Sigmoid colon (tissue), 7 donors: ENCODE data around the gene ARSG. TPM values are rescaled to one million over a fixed set of nuclear protein-coding genes. Genes with fewer than 3 reads are reported as not detected.

Source experiments
- DNase-seq: peaks from one replicate; pipeline ENCODE4 v3.0.0-alpha.2; 2019
- H3K27ac ChIP-seq, 4 donors: fragments of 200-600 bp; sonication (generic); one replicate each; pipeline ENCODE4 v1.5.1; 2016 to 2019; ENCODE audit warnings: mild to moderate bottlenecking in 1 of 4
- H3K27me3 ChIP-seq, 3 donors: fragments of 200-600 bp; sonication (generic); one replicate each; pipeline ENCODE4 v1.5.1; 2019; ENCODE audit warnings: mild to moderate bottlenecking in 1 of 3
- H3K36me3 ChIP-seq, 4 donors: fragments of 200-600 bp; sonication (generic); one replicate each; pipeline ENCODE4 v1.5.1; 2016 to 2019
- H3K4me1 ChIP-seq, 4 donors: fragments of 200-600 bp; sonication (generic); one replicate each; pipeline ENCODE4 v1.5.1; 2017 to 2019
- H3K4me3 ChIP-seq, 4 donors: fragments of 200-600 bp; sonication (generic); one replicate each; pipeline ENCODE4 v1.5.1; 2017 to 2019; ENCODE audit warnings: mild to moderate bottlenecking in 2 of 4, moderate library complexity in 1 of 4
- H3K9me3 ChIP-seq, 4 donors: fragments of 200-600 bp in 3 of 4; sonication (generic) in 3 of 4; one replicate each; pipeline versions ENCODE4 v1.5.1 to v1.6.1; 2013 to 2019
- EP300 ChIP-seq, 4 donors: sonication (generic); formaldehyde crosslinking; IDR thresholded peaks; one replicate each; pipeline ENCODE4 v1.6.1; 2017; ENCODE audit warnings: antibody characterized with exemption in 4 of 4
- POLR2A ChIP-seq, 2 donors: fragments of 450-650 bp; IDR thresholded peaks; one replicate each; pipeline ENCODE4 v1.6.1; 2016; ENCODE audit warnings: antibody characterized with exemption in 2 of 2, mild to moderate bottlenecking in 2 of 2, moderate library complexity in 2 of 2
- POLR2AphosphoS5 ChIP-seq, 4 donors: sonication (generic); formaldehyde crosslinking; IDR thresholded peaks; one replicate each; pipeline ENCODE4 v1.6.1; 2017; ENCODE audit warnings: antibody characterized with exemption in 4 of 4
- WGBS, 2 donors: extraction: QIAGEN DNeasy Blood & Tissue Kit; methylation state at CpG; one replicate each; pipeline ENCODE4 v1.1.7; 2013; 5-methylcytosine and 5-hydroxymethylcytosine counted together
- intact Hi-C: fragments of 100-400 bp; cut with DNase I; formaldehyde crosslinking; loops from one replicate; pipeline ENCODE4 v1.15.1; 2023
- polyA plus RNA-seq, 3 donors: library from polyadenylated mRNA; stranded (reverse); fragments of 200-250 nt; gene quantifications; one replicate each; pipeline ENCODE4 v1.2.3, GENCODE V29; 2013
- total RNA-seq, 4 donors: library from RNA; depleted of rRNA; stranded (reverse); fragments of >200 nt; gene quantifications; one replicate each; pipeline ENCODE4 v1.1.0, GENCODE V29; 2016
- TF ChIP-seq, protein P1 (sequence below), 4 experiments: fragments of 450-650 bp in 3 of 4; fragments of 200-600 bp in 1 of 4; IDR thresholded peaks; one replicate each; pipeline ENCODE4 v1.5.1; 2016 to 2019; ENCODE audit warnings: antibody characterized with exemption in 4 of 4, mild to moderate bottlenecking in 3 of 4, moderate library complexity in 2 of 4
- donor health status: healthy with polysubstance abuse.
- donor health status: Bipolar disorder and iron deficiency.
- donor health status: healthy.

ARSG gene
- total and polyA plus RNA-seq, 7 donors: under 0.01 to 3.0 (median 1.8) TPM

DNA sequence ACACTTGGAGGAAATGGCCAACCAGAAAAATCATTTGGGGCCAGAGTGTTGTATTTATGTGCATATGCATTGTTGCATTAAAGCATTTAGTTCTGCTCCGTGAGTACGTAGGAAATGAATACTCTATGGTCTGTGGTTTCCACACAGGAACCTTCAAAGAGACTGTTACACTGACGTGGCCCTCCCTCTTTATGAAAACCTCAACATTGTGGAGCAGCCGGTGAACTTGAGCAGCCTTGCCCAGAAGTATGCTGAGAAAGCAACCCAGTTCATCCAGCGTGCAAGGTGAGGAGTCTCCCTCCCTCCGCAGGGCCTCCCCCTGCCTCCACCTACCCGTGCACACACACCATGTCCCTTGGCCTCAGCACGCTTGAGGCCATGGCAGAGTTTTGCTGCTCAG, 65.2 kb downstream of the ARSG start:
- H3K36me3 ChIP-seq: no peaks in the 10 kb centered on the region
- no peaks in the 10 kb centered on the region for H3K27me3 ChIP-seq
- no peak for DNase-seq
- H3K4me1 ChIP-seq: no peaks in the 10 kb centered on the region
- intact Hi-C loops: no loop called here
- no peak overlapping the region for H3K27ac ChIP-seq
- no peak overlapping the region for H3K4me3 ChIP-seq
- H3K9me3 ChIP-seq: no peaks in the 10 kb centered on the region
- TF ChIP-seq EP300 (IDR thresholded peaks at IDR 0.05) (no peak), POLR2AphosphoS5 (IDR thresholded peaks at IDR 0.05) (no peak), POLR2A (IDR thresholded peaks at IDR 0.05) (no peak)
- TF ChIP-seq, protein P1, sequence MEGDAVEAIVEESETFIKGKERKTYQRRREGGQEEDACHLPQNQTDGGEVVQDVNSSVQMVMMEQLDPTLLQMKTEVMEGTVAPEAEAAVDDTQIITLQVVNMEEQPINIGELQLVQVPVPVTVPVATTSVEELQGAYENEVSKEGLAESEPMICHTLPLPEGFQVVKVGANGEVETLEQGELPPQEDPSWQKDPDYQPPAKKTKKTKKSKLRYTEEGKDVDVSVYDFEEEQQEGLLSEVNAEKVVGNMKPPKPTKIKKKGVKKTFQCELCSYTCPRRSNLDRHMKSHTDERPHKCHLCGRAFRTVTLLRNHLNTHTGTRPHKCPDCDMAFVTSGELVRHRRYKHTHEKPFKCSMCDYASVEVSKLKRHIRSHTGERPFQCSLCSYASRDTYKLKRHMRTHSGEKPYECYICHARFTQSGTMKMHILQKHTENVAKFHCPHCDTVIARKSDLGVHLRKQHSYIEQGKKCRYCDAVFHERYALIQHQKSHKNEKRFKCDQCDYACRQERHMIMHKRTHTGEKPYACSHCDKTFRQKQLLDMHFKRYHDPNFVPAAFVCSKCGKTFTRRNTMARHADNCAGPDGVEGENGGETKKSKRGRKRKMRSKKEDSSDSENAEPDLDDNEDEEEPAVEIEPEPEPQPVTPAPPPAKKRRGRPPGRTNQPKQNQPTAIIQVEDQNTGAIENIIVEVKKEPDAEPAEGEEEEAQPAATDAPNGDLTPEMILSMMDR (IDR thresholded peaks at IDR 0.05): no peak
- WGBS, 2 donors: 44 to 80% methylated on average over 8 of the region's 8 CpGs

DNA sequence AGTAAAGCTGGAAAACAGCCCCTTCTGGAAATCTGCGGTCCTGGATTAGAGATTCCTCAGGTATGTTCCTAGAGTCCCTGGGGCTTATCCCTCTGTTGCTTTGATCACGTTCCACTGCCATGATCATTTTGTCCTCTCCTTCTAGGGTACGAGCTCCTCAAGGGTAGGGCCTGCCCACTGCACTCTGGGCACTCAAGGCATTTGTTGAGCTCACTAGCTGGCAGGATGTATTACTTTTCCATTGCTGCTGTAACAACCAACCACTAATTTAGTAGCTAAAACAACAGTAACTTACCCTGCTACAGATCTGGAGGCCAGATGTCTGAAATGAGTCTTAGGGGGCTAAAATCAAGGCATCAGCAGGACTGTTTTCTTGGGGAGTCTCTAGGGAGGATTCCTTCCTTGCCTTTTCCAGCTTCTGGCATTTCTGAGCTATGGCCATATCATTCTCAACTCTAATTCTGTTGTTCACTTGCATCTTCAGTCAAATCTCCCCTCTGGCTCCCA, 65.7 kb downstream of the ARSG start:
- Histone ChIP-seq H3K27me3 (no peaks in the 10 kb centered on the region), H3K4me1 (no peaks in the 10 kb centered on the region), H3K36me3 (no peaks in the 10 kb centered on the region), H3K4me3 (no peak overlapping the region), H3K27ac (no peak overlapping the region), H3K9me3 (no peaks in the 10 kb centered on the region)
- 80 to 93% methylated on average over 3 of the region's 3 CpGs for WGBS, 2 donors
- intact Hi-C loops: no loop called here
- TF ChIP-seq EP300 (IDR thresholded peaks at IDR 0.05) (no peak), POLR2AphosphoS5 (IDR thresholded peaks at IDR 0.05) (no peak), POLR2A (IDR thresholded peaks at IDR 0.05) (no peak)
- TF ChIP-seq, protein P1 (IDR thresholded peaks at IDR 0.05): no peak
- DNase-seq: no peak

DNA sequence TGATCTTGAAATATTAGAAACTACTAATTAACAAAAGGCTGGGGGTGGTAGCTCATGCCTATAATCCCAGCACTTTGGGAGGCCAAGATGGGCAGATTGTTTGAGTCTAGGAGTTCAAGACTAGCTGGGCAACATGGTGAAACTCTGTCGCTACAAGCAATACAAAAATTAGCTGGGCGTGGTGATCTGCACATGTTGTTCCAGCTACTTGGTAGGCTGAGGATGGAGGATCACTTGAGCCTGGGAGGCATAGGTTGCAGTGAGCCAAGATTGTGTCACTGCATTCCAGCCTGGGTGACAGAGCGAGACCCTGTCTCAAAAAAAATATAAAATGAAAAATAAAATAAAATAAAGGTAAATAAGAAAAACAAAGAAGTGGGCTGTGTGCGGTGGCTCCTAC, 66.6 kb downstream of the ARSG start:
- no peaks in the 10 kb centered on the region for H3K27me3 ChIP-seq
- 94 to 95% methylated on average over 4 of the region's 4 CpGs for WGBS, 2 donors
- no peaks in the 10 kb centered on the region for H3K9me3 ChIP-seq
- H3K4me3 ChIP-seq: no peak overlapping the region
- H3K36me3 ChIP-seq: no peaks in the 10 kb centered on the region
- intact Hi-C loops: no loop called here
- TF ChIP-seq, protein P1 (IDR thresholded peaks at IDR 0.05): no peak
- TF ChIP-seq POLR2AphosphoS5 (IDR thresholded peaks at IDR 0.05) (no peak), POLR2A (IDR thresholded peaks at IDR 0.05) (no peak)
- DNase-seq: no peak
- no peaks in the 10 kb centered on the region for H3K4me1 ChIP-seq
- no peak overlapping the region for H3K27ac ChIP-seq

DNA sequence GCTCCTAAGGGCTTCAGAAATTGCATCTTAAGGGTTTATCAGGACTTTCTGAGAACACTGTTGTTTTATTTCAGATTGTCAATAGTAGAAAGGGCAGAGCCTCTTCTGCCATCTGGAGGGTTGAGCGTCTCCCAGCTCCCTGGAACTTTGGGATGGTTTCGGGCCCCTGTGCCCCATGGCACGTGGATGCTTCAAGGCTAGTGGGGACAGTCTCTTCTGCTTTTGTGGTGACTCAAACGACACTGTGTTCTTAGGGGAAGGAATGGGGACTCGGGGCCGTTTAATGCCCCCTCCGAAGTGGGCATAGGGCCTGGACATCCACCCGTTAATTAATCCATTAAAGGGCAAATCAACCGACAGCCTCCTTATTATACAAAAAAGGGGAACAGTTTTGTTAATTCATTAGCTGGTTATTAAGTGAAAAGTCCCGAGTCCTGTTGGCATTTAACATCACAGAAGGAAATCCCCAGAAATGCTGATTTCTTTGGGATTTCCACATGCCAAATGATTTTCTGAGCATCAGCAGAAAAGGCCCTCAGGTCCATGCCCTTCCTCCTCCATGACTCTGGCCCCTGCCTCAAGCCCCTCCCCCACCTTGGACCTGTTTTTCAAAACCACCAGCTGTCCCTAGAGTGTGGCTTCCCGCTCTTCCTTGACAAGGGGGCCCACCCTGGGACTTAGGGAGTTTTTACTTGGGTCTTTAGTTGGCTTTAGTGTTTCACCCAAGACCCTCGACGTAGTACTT, 68.7 kb downstream of the ARSG start:
- 88 to 90% methylated on average over 13 of the region's 13 CpGs for WGBS, 2 donors
- no peak overlapping the region for H3K4me3 ChIP-seq
- intact Hi-C loops: no loop called here
- H3K36me3 ChIP-seq: no peaks in the 10 kb centered on the region
- TF ChIP-seq, protein P1 (IDR thresholded peaks at IDR 0.05): no peak
- TF ChIP-seq POLR2A (IDR thresholded peaks at IDR 0.05): no peak
- H3K27me3 ChIP-seq: no peaks in the 10 kb centered on the region
- H3K9me3 ChIP-seq: no peaks in the 10 kb centered on the region
- DNase-seq: no peak
- H3K4me1 ChIP-seq: no peaks in the 10 kb centered on the region
- H3K27ac ChIP-seq: no peak overlapping the region

DNA sequence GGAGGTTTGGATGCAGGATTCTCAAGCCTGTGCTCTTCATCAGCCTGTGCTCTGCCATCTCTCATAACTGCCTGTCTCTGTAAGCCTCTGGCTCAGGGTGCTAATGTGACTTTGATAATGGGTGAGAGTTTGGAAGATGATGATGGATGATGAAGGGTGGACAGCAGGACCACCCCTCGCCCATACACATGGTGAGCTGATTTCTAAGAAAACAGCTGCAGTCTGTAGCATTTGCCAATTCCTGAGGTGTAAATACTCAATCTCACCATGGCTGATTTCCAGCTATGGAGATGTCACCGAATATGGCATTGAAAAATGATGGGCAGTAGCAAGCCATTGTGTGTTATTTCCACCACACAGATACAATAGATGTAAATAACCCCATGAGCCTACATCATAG, 74.2 kb downstream of the ARSG start:
- H3K4me1 ChIP-seq: no peaks in the 10 kb centered on the region
- TF ChIP-seq, protein P1 (IDR thresholded peaks at IDR 0.05): no peak
- no peak for TF ChIP-seq EP300 (IDR thresholded peaks at IDR 0.05)
- no peak for TF ChIP-seq POLR2A (IDR thresholded peaks at IDR 0.05)
- no peak for TF ChIP-seq POLR2AphosphoS5 (IDR thresholded peaks at IDR 0.05)
- WGBS, 2 donors: 92 to 96% methylated on average over 2 of the region's 2 CpGs
- H3K27ac ChIP-seq: no peak overlapping the region
- DNase-seq: no peak
- H3K27me3 ChIP-seq: no peaks in the 10 kb centered on the region
- H3K9me3 ChIP-seq: no peaks in the 10 kb centered on the region
- intact Hi-C loops: no loop called here
- no peak overlapping the region for H3K4me3 ChIP-seq
- no peaks in the 10 kb centered on the region for H3K36me3 ChIP-seq
